Fibroblast of pulmonary artery (primary cell): ENCODE data around the gene SPAG16.

Experiments used
- DNase-seq: peaks from one replicate; pipeline ENCODE4 v3.0.0-alpha.2; 2010; ENCODE audit warnings: low read depth
- H3K4me3 ChIP-seq: replicated peaks from 2 replicates; pipeline ENCODE4 v1.5.1; 2011; ENCODE audit warnings: low read depth, mild to moderate bottlenecking, control low read depth, low read length, moderate library complexity
- CTCF ChIP-seq: IDR thresholded peaks from 2 replicates; pipeline ENCODE4 v1.5.1; 2011; ENCODE audit warnings: mild to moderate bottlenecking, control low read depth, low read length, inconsistent platforms; ENCODE audit errors: missing control alignments

SPAG16 gene

GRCh38 chr2:214014551-214015220 is 730.4 kb downstream of the SPAG16 start:
- H3K4me3 ChIP-seq = no peak overlapping the region
- no peak for DNase-seq
- no peak for TF ChIP-seq CTCF

- TF ChIP-seq CTCF = no peak
- no peak overlapping the region for H3K4me3 ChIP-seq
- DNase-seq = peak; percentile 95
These were observed 735.1 kb downstream of the SPAG16 start for GRCh38 chr2:214019229-214019972.

- H3K4me3 ChIP-seq = no peak overlapping the region
- no peak for TF ChIP-seq CTCF
- DNase-seq = peak; percentile 26
These were observed 735.7 kb downstream of the SPAG16 start for GRCh38 chr2:214019973-214020345.

DNA sequence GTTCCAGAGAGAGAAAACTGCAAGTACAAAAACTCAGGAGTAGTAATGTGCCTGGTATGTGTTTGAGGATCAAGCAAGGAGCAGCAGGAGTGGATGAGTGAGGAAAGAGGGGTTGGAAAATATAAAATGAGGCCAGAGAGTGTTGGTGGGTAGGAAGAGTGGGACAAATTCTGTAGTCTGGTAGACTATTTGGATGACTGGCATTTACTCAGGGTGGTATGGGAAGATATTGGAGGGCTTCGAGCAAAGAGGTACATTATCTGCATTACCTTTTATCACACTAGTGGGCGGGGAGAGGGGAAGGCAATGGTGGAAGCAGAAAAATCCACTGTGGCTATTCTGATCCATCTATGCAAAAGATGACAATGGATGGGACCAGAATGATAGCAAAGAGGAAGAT is 744.9 kb downstream of the SPAG16 start:
- TF ChIP-seq CTCF = no peak
- no peak for DNase-seq
- no peak overlapping the region for H3K4me3 ChIP-seq

GRCh38 chr2:214031566-214031965 is 747.3 kb downstream of the SPAG16 start:
- no peak overlapping the region for H3K4me3 ChIP-seq
- TF ChIP-seq CTCF = no peak
- no peak for DNase-seq

- H3K4me3 ChIP-seq = no peak overlapping the region
- TF ChIP-seq CTCF = no peak
- DNase-seq = no peak
These were observed 750.2 kb downstream of the SPAG16 start for GRCh38 chr2:214034417-214034816.
